Loucy (cell line): ENCODE results near the gene GPC5.

ENCODE experiments used
- H2AFZ ChIP-seq: fragments of 200-600 bp; sonication (generic); 2 replicates; pipeline ENCODE4 v1.6.0; 2016; ENCODE audit warnings: antibody characterized with exemption, mild to moderate bottlenecking, low read length, moderate library complexity
- H3F3A ChIP-seq: fragments of 200-600 bp; 2 replicates; pipeline ENCODE4 v1.6.0; 2016; ENCODE audit warnings: antibody characterized with exemption, low read depth, mild to moderate bottlenecking
- H3K27me3 ChIP-seq: fragments of 200-600 bp; sonication (generic); 2 replicates; pipeline ENCODE4 v1.6.1; 2014; ENCODE audit warnings: low read length, mild to moderate bottlenecking; ENCODE audit not compliant: insufficient read depth, poor library complexity, severe bottlenecking
- H3K36me3 ChIP-seq: fragments of 200-600 bp; sonication (generic); 2 replicates; pipeline ENCODE4 v1.6.1; 2016; ENCODE audit warnings: low read length; ENCODE audit not compliant: insufficient read depth
- H3K4me1 ChIP-seq: fragments of 200-600 bp; sonication (generic); 2 replicates; pipeline ENCODE4 v1.5.1; 2014; ENCODE audit warnings: low read length, mild to moderate bottlenecking; ENCODE audit not compliant: insufficient read depth, poor library complexity, severe bottlenecking
- H3K4me2 ChIP-seq: fragments of 200-600 bp; sonication (generic); 2 replicates; pipeline ENCODE4 v1.6.0; 2014; ENCODE audit warnings: antibody characterized with exemption, low read length, low read depth, mild to moderate bottlenecking; ENCODE audit not compliant: poor library complexity, severe bottlenecking
- H3K4me3 ChIP-seq: fragments of 200-600 bp; sonication (generic); 2 replicates; pipeline ENCODE4 v1.5.1; 2014; ENCODE audit warnings: low read length, mild to moderate bottlenecking, mixed read lengths; ENCODE audit not compliant: poor library complexity, severe bottlenecking
- H3K79me2 ChIP-seq: fragments of 200-600 bp; sonication (generic); 2 replicates; pipeline ENCODE4 v1.6.1; 2014; ENCODE audit warnings: low read length; ENCODE audit not compliant: insufficient read depth
- H3K9ac ChIP-seq: fragments of 200-600 bp; sonication (generic); 2 replicates; pipeline ENCODE4 v1.6.0; 2014; ENCODE audit warnings: mild to moderate bottlenecking, low read depth, low read length, moderate library complexity; ENCODE audit not compliant: poor library complexity, severe bottlenecking
- H3K9me2 ChIP-seq: fragments of 200-600 bp; sonication (generic); replicated peaks from 2 replicates; pipeline ENCODE4 v1.6.1; 2016; ENCODE audit warnings: low read depth, low read length, mixed read lengths
- H3K9me3 ChIP-seq: fragments of 200-600 bp; sonication (generic); 2 replicates; pipeline ENCODE4 v1.6.1; 2014; ENCODE audit warnings: mild to moderate bottlenecking, antibody characterized with exemption, low read length, low read depth; ENCODE audit not compliant: insufficient read depth
- H4K20me1 ChIP-seq: fragments of 200-600 bp; sonication (generic); 2 replicates; pipeline ENCODE4 v1.6.0; 2014; ENCODE audit warnings: antibody characterized with exemption, low read length, mild to moderate bottlenecking; ENCODE audit not compliant: insufficient read depth, poor library complexity, severe bottlenecking
- EZH2phosphoT487 ChIP-seq: fragments of 200-600 bp; IDR thresholded peaks from 2 replicates; pipeline ENCODE4 v1.6.1; 2018; ENCODE audit warnings: antibody characterized with exemption, mild to moderate bottlenecking, moderate library complexity, borderline replicate concordance
- TF ChIP-seq, protein P1 (sequence below): fragments of 200-600 bp; sonication (generic); conservative IDR thresholded peaks from 2 replicates; pipeline ENCODE4 v1.5.1; 2014; ENCODE audit warnings: mild to moderate bottlenecking, antibody characterized with exemption, low read length

GPC5 gene

DNA sequence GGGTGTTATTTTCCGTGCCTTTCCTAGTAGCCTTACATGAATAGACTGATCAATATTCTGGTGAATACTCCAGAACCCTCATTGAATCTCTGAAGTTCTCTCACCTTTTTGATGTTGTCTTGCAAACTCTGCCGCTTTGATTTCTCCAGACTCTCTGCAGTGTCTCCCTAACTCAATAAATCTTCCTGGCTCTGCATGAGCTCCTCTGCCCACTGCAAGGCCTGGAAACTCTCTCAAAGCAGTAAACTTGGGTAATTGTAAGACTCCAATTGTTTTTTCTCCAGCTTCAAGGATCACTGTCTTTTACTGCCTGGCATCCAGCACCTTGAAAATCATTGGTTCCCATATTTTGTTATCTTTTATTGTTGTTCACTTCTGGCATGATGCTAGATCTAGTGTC is 198.4 kb downstream of the GPC5 start:
- Histone ChIP-seq H2AFZ (no peak overlapping the region), H3K9me3 (no peaks in the 10 kb centered on the region), H3K36me3 (no peaks in the 10 kb centered on the region), H4K20me1 (no peaks in the 10 kb centered on the region), H3K4me2 (no peak overlapping the region), H3K4me3 (no peak overlapping the region), H3K79me2 (no peaks in the 10 kb centered on the region), H3F3A (no peaks in the 10 kb centered on the region), H3K27me3 (no peaks in the 10 kb centered on the region), H3K9ac (no peak overlapping the region), H3K4me1 (no peaks in the 10 kb centered on the region), H3K9me2 (no peaks in the 10 kb centered on the region)
- no peak for TF ChIP-seq EZH2phosphoT487
- TF ChIP-seq, protein P1, sequence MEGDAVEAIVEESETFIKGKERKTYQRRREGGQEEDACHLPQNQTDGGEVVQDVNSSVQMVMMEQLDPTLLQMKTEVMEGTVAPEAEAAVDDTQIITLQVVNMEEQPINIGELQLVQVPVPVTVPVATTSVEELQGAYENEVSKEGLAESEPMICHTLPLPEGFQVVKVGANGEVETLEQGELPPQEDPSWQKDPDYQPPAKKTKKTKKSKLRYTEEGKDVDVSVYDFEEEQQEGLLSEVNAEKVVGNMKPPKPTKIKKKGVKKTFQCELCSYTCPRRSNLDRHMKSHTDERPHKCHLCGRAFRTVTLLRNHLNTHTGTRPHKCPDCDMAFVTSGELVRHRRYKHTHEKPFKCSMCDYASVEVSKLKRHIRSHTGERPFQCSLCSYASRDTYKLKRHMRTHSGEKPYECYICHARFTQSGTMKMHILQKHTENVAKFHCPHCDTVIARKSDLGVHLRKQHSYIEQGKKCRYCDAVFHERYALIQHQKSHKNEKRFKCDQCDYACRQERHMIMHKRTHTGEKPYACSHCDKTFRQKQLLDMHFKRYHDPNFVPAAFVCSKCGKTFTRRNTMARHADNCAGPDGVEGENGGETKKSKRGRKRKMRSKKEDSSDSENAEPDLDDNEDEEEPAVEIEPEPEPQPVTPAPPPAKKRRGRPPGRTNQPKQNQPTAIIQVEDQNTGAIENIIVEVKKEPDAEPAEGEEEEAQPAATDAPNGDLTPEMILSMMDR, result no peak

- H3F3A ChIP-seq, result no peaks in the 10 kb centered on the region
- no peaks in the 10 kb centered on the region for H3K79me2 ChIP-seq
- H4K20me1 ChIP-seq, result no peaks in the 10 kb centered on the region
- no peaks in the 10 kb centered on the region for H3K27me3 ChIP-seq
- H2AFZ ChIP-seq, result no peak overlapping the region
- H3K4me2 ChIP-seq, result no peak overlapping the region
- H3K9ac ChIP-seq, result no peak overlapping the region
- no peaks in the 10 kb centered on the region for H3K36me3 ChIP-seq
- H3K4me1 ChIP-seq, result no peaks in the 10 kb centered on the region
- H3K4me3 ChIP-seq, result no peak overlapping the region
- no peaks in the 10 kb centered on the region for H3K9me3 ChIP-seq
- TF ChIP-seq, protein P1, result no peak
- TF ChIP-seq EZH2phosphoT487, result no peak
- no peaks in the 10 kb centered on the region for H3K9me2 ChIP-seq
Measured at GRCh38 chr13:91598655-91599054, 200.2 kb downstream of the GPC5 start.

GRCh38 chr13:91601273-91601672 is 202.9 kb downstream of the GPC5 start:
- Histone ChIP-seq H3K9ac (no peak overlapping the region), H3K27me3 (no peaks in the 10 kb centered on the region), H3K4me2 (no peak overlapping the region), H3K9me3 (no peaks in the 10 kb centered on the region), H3K36me3 (no peaks in the 10 kb centered on the region), H4K20me1 (no peaks in the 10 kb centered on the region), H3K9me2 (no peaks in the 10 kb centered on the region), H3K4me1 (no peaks in the 10 kb centered on the region), H3K79me2 (no peaks in the 10 kb centered on the region), H2AFZ (no peak overlapping the region), H3F3A (no peaks in the 10 kb centered on the region), H3K4me3 (no peak overlapping the region)
- TF ChIP-seq EZH2phosphoT487, result no peak
- TF ChIP-seq, protein P1, result no peak
